ENCODE results near the gene ADRB1. TPM values are rescaled to one million over a fixed set of nuclear protein-coding genes. Genes with fewer than 3 reads are reported as not detected.

The ADRB1 gene
- total RNA-seq, 1 donor, result 2.4 TPM

DNA sequence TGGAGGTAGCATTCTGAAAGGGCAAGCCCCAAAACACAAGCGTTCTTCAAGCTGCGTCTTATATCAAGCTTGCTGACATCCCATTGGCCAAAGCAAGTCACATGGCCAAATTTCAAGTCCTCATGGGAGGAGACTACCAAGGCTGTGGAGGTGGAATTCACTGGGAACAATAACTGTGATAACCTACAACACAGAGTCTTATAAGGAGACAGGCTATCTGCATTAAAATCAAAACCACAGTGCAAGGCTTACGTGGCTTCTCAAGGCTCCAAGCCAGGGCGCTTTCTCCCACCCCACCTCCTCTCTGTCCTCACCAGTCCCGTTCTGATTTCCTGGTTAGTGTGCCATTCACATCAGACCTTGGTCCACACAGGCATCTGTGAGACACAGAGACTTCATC, 39.4 kb downstream of the ADRB1 start:
- no peaks in the 10 kb centered on the region for H3K27me3 ChIP-seq (ENCODE audit: insufficient read depth, low read length)
- no peak overlapping the region for H3K4me3 ChIP-seq (ENCODE audit: low read length)
- no peaks in the 10 kb centered on the region for H3K4me1 ChIP-seq (ENCODE audit: insufficient read depth, low read length)
- no peaks in the 10 kb centered on the region for H3K9me3 ChIP-seq (ENCODE audit: low read depth, low read length)

DNA sequence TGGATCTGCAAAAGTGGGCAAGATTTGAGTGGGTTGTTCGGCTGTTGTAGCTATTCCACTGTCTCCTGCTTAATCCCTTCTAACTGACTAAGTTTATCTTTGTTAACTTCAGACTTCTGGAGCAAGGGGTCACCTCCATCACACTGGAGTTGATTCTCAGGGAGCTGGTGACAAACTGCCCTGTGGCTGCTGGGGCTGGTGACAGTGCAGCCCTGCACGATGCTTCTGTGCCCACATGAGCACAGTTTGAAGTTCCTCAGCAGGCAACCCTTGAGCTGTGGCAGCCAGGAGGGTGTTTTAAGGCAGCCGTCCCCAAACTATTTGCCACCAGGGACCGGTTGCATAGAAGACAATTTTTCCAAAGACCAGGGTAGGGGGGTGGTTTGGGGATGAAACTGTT, 40.5 kb downstream of the ADRB1 start:
- no peak overlapping the region for H3K4me3 ChIP-seq (ENCODE audit: low read length)
- no peaks in the 10 kb centered on the region for H3K27me3 ChIP-seq (ENCODE audit: insufficient read depth, low read length)
- H3K9me3 ChIP-seq (ENCODE audit: low read depth, low read length), result no peaks in the 10 kb centered on the region
- no peaks in the 10 kb centered on the region for H3K4me1 ChIP-seq (ENCODE audit: insufficient read depth, low read length)

DNA sequence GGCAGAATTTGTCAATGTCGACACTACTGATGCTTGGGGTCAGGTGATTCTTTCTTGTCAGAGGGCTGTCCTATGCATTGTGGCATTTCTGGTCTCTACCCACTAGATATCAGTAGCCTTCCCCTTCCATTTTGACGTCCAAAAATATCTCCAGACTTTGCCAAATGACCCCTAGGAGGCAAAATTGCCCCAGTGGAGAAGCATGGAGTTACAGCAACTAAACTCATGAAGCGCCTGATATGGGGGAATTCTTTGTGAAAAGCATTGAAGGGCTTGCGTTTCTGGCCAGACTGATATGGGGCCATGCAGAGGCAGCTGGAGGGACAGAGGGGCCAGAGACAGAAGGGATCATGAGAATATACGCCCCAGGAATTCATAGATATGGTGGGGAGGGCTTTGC, 43.6 kb downstream of the ADRB1 start:
- no peak overlapping the region for H3K4me3 ChIP-seq (ENCODE audit: low read length)
- no peaks in the 10 kb centered on the region for H3K4me1 ChIP-seq (ENCODE audit: insufficient read depth, low read length)
- no peaks in the 10 kb centered on the region for H3K27me3 ChIP-seq (ENCODE audit: insufficient read depth, low read length)
- no peaks in the 10 kb centered on the region for H3K9me3 ChIP-seq (ENCODE audit: low read depth, low read length)

DNA sequence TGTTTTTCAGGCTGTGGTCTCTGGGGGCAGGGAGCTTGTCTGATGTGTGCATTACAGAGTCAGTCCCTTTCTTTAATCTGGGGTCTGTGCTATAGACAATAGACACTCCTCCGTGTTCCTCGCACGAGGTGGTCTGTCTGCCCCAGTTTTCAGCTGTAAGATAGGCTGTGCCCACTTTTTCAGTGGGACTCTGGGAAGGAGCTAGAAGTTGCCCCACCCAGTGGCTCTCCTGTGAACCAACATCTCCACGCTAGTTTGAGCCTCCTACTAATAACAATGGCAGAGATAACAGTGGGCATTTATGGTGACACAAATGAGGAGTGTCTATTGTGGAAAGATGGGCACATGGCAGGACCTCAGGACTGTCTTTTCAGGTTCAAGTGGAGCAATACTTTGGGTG, 44.0 kb downstream of the ADRB1 start:
- no peaks in the 10 kb centered on the region for H3K9me3 ChIP-seq (ENCODE audit: low read depth, low read length)
- H3K4me3 ChIP-seq (ENCODE audit: low read length), result no peak overlapping the region
- no peaks in the 10 kb centered on the region for H3K27me3 ChIP-seq (ENCODE audit: insufficient read depth, low read length)
- H3K4me1 ChIP-seq (ENCODE audit: insufficient read depth, low read length), result no peaks in the 10 kb centered on the region

DNA sequence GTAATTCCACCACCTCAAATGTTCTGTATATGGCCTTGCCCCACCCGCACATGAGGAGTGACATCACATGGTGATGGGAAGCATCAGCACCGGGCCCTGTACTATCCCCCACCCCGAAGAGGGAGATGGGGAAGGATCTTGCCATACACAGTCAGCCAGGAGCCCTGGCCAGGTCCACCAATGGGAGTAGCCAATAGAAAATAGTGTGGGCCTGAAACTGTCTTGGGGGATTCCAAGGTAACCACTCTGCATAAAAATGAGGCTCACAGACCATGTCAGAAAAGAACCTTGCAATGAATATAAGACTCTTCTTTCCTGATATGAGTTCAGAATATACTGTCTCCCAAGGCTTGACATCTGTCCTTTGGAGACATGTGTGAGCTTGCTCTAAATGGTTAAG, 51.1 kb downstream of the ADRB1 start:
- Histone ChIP-seq H3K9me3 (ENCODE audit: low read depth, low read length) (no peaks in the 10 kb centered on the region), H3K4me3 (ENCODE audit: low read length) (no peak overlapping the region), H3K4me1 (ENCODE audit: insufficient read depth, low read length) (peaks cover 39% of the 10 kb centered on the region), H3K27me3 (ENCODE audit: insufficient read depth, low read length) (no peaks in the 10 kb centered on the region)

DNA sequence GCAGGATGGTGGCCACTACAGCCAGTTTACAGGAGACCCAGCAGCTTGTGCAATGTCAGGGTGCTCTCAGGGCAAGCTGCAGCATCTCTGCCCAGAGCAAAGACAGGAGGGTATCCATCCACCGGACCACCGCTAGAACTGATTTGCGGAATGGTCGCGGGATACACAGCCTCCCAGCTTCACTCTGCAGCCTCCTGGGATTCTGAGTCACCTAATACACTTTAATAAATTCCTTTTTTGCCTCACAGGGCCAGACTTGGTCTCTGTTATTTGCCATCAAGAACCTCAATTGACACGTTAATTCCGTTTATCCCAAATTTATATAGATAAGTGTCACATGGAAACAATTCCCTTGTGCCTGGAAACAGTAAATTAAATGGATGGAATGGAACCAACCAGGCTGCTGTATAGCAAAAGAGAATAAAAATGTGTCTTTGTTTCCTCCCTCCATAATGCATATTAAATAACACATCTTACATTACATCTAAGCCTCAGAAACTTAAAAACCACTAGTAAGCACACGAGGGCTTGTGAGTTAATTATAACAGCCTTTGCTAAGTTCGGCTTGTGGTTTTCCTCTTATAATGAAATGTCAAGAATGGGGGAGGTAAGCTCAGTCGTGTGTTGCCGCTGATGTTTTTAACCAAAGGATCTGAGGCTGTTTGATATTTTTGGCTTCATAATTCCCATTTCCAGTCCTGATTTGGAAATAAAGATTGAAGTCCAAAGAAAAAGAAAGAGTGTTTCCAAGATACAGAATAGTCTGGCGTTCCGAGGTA, 52.1 kb downstream of the ADRB1 start:
- peaks cover 48% of the 10 kb centered on the region for H3K4me1 ChIP-seq (ENCODE audit: insufficient read depth, low read length)
- H3K4me3 ChIP-seq (ENCODE audit: low read length), result no peak overlapping the region
- H3K27me3 ChIP-seq (ENCODE audit: insufficient read depth, low read length), result peaks cover 7% of the 10 kb centered on the region

More for the DNA sequence above, 52.1 kb downstream of the ADRB1 start:
- no peaks in the 10 kb centered on the region for H3K9me3 ChIP-seq (ENCODE audit: low read depth, low read length)

Other genes starting within 250 kb of the ADRB1 start
- gene DCLRE1A, start 189.8 kb upstream of the ADRB1 start, total RNA-seq, result 1.4 TPM
- 6.0 TPM for gene NHLRC2, start 189.2 kb upstream of the ADRB1 start, total RNA-seq
- 60.4 TPM for gene CCDC186, start 130.3 kb downstream of the ADRB1 start, total RNA-seq
- gene TDRD1, start 135.5 kb downstream of the ADRB1 start, total RNA-seq, result 0.10 TPM
- not detected for gene VWA2, start 195.4 kb downstream of the ADRB1 start, total RNA-seq

Measured in mononuclear cell (primary cell).